HG02943 (cell line): ENCODE measurements around the gene PSENEN.
"Not testable (repeated sequence)": the region's sequence is repeated elsewhere in the genome, so short reads cannot be mapped to it uniquely, and the experiment has no call there.

Source experiments
- ATAC-seq: cut with Tn5 transposase; IDR thresholded peaks from one replicate; pipeline ENCODE4 v1.9.1; 2021; ENCODE audit warnings: mild to moderate bottlenecking, low read depth, moderate library complexity; ENCODE audit not compliant: unreplicated experiment

PSENEN gene

DNA sequence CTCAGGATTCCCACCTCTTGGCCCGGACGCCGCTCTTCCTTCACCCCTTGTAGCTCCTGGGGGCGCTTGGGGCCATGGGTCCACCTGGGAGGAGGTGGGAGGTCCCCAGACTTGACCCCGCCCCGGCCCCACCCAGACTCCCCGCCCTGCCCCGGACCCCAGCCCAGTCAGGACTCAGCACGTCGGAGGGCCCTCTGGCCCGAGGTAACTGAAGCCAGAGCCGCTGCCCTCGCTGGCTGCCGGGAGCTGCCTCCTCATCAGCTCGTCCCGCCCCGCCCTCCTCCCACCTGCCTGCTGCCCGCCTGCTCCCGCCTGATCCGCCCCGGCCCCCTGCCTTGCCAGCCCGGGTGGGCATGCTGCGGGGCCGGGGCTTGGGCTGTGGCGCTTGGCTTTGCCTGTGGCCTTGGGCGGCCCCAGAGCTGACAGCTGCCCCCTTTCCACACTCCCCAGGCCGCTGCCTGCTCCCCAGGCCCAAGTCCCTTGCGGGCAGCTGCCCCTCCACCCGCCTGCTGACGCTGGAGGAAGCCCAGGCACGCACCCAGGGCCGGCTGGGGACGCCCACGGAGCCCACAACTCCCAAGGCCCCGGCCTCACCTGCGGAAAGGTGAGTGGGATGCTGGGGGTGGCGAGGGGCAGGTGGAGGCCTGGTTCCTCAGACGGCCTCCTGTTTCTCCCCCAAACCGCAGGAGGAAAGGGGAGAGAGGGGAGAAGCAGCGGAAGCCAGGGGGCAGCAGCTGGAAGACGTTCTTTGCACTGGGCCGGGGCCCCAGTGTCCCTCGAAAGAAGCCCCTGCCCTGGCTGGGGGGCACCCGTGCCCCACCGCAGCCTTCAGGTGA lies 39.3 kb downstream of the PSENEN start:
- no peak for ATAC-seq

DNA sequence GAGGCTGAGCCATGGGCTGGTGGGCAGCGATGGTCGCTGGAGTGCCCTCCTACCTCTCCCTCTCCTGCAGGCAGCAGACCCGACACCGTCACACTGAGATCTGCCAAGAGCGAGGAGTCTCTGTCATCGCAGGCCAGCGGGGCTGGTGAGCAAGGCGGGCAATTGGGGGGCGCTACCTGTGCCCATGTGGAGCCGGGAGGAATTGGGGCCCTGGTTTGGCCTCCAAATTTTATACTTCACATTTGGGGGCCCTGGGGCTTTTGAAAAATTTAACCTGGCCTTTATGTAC lies 39.8 kb downstream of the PSENEN start:
- ATAC-seq: no peak

DNA sequence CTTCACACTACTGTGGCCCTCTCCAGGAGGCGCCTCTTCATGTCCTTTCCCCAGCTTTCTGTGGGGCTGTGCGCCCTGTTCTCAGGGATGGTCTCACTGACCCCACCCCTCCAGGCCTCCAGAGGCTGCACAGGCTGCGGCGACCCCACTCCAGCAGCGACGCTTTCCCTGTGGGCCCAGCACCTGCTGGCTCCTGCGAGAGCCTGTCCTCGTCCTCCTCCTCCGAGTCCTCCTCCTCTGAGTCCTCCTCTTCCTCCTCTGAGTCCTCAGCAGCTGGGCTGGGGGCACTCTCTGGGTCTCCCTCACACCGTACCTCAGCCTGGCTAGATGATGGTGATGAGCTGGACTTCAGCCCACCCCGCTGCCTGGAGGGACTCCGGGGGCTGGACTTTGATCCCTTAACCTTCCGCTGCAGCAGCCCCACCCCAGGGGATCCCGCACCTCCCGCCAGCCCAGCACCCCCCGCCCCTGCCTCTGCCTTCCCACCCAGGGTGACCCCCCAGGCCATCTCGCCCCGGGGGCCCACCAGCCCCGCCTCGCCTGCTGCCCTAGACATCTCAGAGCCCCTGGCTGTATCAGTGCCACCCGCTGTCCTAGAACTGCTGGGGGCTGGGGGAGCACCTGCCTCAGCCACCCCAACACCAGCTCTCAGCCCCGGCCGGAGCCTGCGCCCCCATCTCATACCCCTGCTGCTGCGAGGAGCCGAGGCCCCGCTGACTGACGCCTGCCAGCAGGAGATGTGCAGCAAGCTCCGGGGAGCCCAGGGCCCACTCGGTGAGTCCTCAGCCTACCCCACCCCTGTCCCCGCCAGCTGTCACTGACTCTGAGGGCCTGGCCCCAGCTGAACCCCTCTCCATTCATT lies 41.1 kb downstream of the PSENEN start:
- no peak for ATAC-seq

DNA sequence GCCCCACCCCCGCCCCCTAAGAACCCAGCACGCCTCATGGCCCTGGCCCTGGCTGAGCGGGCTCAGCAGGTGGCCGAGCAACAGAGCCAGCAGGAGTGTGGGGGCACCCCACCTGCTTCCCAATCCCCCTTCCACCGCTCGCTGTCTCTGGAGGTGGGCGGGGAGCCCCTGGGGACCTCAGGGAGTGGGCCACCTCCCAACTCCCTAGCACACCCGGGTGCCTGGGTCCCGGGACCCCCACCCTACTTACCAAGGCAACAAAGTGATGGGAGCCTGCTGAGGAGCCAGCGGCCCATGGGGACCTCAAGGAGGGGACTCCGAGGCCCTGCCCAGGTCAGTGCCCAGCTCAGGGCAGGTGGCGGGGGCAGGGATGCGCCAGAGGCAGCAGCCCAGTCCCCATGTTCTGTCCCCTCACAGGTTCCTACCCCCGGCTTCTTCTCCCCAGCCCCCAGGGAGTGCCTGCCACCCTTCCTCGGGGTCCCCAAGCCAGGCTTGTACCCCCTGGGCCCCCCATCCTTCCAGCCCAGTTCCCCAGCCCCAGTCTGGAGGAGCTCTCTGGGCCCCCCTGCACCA lies 41.9 kb downstream of the PSENEN start:
- ATAC-seq: no peak

DNA sequence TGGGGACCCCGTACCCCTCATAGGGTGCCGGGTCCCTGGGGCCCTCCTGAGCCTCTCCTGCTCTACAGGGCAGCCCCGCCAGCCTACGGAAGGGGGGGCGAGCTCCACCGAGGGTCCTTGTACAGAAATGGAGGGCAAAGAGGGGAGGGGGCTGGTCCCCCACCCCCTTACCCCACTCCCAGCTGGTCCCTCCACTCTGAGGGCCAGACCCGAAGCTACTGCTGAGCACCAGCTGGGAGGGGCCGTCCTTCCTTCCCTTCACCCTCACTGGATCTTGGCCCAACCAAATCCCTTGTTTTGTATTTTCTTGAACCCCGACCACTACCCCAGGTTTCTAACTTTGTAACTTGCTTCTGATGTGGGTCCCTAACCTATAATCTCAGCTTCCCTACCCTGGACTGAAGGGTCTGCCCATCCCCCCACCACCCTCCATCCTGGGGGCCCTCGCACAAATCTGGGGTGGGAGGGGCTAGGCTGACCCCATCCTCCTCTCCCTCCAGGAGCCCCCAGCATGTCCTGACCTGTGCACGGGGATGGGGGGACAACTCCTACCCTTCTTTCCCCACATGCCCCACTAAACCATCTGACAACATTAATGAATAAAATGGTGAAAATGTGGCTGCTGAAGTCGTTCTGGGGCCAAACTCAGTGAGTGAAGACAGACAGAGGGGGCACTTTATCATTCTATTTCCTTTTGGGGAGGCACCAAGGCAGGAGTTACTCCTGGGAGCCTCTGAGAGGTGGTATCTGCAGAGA lies 42.9 kb downstream of the PSENEN start:
- no peak for ATAC-seq

DNA sequence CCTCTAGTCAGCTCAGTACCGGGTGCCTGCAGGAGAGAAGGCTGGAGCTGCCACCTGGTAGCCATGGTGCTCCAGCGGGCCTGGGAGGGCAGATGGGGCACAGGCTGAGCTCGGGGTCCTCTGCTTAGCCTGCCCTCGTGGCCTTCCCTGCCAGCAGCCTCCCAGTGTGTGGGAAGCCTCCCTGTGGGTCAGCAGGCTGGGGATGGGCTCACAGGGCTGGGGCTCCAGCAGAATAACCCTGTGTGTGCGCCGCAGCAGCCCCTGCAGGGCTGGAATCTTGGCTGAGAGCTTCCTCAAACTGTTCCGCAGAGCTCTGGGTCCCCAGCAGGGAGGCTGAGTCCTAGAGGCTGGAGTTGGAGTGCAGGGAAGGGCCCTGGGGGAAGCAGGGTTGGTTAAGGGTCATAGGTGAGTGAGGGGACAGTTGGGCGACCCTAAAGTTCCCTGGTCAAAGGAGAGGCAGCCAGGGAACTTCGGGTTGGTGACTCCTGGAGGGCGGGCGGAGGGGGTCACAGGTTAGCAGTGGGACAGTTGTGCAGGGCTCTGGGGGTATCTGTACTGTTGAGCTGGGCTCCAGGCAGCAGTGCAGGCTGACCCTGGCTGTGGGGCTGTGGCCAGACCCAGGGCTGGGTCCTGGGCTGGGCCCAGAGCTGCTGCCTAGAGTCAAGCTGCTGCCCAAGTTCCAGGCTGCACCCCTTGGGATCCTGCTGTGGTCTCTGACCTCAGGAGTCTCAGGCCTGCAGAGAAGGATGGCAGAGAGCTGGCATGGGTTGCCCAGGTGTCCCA lies 43.9 kb downstream of the PSENEN start:
- no peak for ATAC-seq

DNA sequence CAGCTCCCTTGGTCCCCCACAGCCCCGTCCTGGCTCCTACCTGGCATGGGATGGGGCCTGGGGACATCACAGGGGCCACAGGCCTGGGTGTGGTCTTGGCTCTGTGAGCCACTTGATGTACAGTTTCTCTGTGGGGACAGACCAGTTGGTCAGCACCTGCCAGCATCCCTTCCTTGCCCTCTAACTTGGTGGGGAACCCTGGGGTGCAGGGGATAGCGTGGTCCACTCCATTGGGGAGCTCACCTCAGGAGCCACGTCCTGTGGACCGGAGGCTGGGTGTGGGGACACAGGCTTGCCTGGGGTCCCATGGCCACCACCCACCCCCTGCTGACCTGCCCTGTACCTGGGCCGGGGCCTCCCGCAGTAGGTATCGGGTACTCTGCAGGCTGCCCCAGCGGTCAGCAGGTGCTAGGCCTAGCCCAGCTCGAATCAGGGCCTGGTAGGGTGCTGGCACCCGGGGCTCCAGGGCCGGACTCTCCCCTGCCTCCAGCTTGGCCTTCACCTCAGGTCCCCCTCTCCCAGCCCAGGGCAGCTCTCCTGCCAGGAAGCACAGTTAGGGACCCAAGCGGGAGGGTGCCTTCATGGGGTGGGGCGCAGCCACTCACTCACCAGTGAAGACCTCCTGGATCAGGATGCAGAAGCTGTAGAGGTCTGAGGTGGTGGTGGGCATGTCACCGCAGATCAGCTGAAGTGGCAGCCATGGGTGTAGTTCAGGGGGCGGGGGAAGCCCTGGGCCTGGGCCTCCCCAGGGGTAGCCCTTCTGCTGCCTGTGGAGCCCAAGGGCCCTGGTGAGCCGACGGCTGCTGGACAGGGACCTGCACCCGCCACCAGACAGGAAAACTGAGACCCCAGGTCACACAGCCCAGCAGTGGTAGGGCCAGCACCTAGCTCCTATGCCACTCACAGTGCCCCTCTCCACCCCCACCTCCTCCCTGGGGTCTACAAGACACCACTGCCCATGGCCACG lies 44.8 kb downstream of the PSENEN start:
- ATAC-seq: no peak

DNA sequence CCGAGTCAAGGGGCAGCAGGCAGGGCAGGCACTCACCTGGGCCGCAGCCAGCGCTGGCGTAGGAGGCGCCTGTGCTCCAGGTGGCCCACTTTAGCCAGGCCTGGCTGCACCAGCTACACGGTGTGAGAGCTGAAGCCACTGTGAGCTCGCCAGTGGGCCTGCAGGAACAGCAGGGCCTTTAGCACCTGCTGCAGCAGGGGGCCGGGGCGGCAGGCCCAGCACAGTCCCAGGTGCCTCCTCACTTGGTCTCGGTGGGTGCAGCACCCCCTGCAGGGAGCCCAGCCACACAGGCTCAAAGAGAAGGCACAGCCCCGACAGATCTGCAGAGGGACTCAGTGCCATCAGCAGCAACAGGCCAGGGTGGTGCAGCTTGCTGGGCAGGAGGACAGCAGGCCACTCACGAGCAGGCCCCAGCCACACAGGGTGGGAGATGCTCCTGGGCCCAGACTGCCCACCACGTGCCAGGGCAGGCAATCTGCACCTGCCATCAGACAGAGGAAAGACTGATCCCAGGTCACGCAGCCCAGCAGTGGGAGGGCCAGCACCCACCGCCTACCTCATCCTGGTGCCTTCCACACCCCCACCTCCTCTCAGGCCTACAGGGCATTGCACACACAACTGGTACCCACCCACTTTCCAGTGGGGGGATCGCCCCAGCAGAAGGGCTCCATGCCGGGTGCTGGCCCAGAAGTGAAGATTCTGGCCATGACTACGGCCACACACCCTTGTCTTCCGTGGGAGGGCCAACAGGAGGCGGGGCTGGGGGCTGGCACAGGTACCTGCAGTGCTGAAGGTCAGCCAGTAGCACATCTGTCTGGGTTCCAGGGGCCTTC lies 45.7 kb downstream of the PSENEN start:
- no peak for ATAC-seq

DNA sequence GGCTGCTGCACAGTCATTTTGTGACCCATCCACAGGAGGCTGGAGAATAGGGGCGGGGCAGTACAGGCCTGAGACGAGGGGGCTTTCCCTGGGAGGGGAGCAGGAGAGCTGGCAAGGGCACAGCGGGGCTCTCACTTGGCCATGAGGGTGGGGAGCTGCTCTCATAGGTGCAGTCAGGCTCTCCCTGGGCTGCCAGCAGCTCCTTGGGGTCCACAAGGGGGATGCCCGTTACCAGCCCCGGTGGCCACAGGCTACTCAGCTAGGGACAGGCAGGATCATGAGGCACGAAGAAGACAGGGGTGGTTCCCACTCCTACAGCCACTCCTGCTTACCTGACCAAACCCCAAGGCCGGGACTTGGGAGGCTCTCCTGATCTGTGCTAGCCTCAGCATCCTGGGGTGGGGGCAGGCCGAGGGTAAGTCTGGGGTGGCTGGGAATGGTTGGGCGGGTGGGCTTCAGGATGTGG lies 46.4 kb downstream of the PSENEN start:
- ATAC-seq: no peak

DNA sequence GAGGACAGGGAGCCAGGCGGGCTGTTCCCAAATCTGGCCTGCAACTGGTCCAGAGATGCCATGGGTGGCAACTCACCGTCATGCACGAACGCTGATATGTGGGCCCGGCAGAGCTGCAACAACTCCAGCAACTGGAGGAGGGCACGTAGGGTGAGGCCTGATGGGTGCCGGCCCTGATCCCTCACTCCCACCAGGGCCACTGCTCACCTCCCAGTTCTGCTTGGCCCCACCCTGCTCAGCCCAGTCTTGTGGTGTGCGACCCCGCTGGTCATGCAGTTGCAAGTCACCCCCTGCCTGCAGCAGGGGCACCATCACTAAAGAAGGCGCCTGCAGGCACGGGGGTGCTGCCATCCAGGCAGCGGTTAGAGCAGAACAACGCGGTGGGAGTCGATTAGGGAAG lies 46.9 kb downstream of the PSENEN start:
- no peak for ATAC-seq

DNA sequence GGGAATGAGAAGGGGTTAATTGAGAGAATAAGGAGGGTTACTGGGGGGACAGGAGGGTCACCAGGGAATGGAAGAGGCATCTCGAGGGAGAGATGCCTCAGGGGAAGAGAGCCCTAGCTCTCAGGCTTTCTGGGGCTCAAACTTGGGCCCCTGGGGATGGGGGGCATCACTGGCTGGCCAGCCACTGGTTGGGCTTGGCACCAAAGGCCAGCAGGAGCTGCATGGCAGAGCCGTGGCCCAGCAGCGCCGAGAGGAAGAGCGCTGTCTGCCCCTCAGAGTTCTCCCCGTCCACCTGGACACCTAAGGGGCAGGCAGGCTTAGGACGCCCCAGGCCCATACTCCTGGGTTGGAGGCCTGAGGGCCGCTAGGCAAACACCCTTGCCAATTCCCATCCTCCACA lies 47.4 kb downstream of the PSENEN start:
- ATAC-seq: no peak

DNA sequence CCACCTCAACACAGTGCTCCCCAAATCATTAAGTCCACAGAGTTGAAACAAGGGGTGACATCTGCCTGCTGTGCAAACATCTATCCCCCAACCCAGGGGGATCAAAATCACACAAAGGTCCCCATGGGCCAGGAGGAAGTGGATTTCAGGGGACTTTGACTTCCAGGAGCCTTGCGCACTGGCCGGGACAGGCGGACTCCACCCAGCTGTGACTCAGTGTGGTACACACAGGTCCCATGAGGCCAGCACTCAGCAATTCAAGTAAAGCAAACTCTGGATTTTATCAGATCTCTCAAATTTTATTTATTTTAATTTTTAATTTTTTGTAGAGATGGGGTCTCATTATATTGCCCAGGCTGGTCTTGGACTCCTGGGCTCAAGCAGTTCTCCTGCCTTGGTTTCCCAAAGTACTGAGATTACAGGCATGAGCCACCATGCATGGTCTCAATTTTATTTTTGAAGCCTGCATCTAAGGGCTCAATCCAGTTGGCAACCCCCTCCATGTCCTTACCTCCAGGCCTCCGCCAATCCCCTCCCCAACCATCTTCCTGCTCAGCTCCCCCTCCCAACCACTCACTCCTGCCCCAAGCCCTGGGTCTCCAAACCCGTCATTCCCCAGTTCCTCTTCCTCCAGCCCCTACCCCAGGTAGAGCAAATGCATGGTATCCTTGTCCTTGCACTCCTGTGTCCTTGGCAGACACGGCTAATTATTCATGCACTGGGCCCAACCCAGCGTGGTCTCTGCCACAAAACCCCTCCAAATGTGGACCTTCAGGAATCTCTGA lies 48.1 kb downstream of the PSENEN start:
- no peak for ATAC-seq

DNA sequence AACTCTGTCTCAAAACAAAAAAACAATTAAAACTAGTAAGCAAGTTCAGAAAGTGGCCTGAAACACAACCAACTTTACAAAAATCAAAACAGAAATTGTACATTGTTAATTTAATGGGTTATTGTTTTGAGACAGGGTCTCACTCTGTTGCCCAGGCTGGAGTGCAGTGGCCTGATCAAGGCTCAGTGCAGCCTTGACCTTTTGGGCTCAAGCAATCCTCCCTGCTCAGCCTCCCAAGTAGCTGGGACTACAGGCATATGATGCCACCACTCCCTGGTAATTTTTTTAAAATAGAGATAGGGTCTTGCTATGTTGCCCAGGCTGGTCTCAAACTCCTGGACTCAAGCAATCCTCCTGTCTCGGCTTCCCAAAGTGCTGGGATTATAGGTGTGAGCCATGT lies 50.1 kb downstream of the PSENEN start:
- not testable (repeated sequence) for ATAC-seq
